ENCODE data around the gene HOXA10. TPM values are rescaled to one million over a fixed set of nuclear protein-coding genes. Genes with fewer than 3 reads are reported as not detected.

The HOXA10 gene
- total and polyA plus RNA-seq, 2 experiments from 2014 or later, result 7.7 to 15.1 TPM

- H2AFZ ChIP-seq, result no peak overlapping the region
- 11% methylated on average over 29 of the region's 29 CpGs for WGBS (ENCODE audit: low lambda C conversion rate, missing lambda C conversion rate)
- no peak for TF ChIP-seq EZH2phosphoT487 (IDR thresholded peaks at IDR 0.05; ENCODE audit: low read depth, severe bottlenecking, unreplicated experiment)
- TF ChIP-seq EZH2 (IDR thresholded peaks at IDR 0.05; ENCODE audit: borderline replicate concordance), result peak; percentile 85
- H3K4me3 ChIP-seq, result peak overlapping the region; percentile 25
- peak overlapping the region; percentile 36 for H3K27ac ChIP-seq
- H3K79me2 ChIP-seq, result peaks cover 84% of the 10 kb centered on the region
- no peaks in the 10 kb centered on the region for H3K9me2 ChIP-seq (replicated peaks; ENCODE audit: insufficient read depth)
- peaks cover 80% of the 10 kb centered on the region for H3K27me3 ChIP-seq
- no peaks in the 10 kb centered on the region for H3K9me3 ChIP-seq (ENCODE audit: low read depth)
- peak overlapping the region; percentile 96 for H3K4me2 ChIP-seq
- no peaks in the 10 kb centered on the region for H3K4me1 ChIP-seq (ENCODE audit: insufficient read depth)
- H4K20me1 ChIP-seq (ENCODE audit: insufficient read depth, poor library complexity, severe bottlenecking), result peaks cover 36% of the 10 kb centered on the region
- no peak for DNase-seq (ENCODE audit: low spot score)
- no peaks in the 10 kb centered on the region for H3K36me3 ChIP-seq (replicated peaks; ENCODE audit: insufficient read depth, low read depth)
Measured at GRCh38 chr7:27198138-27198841, 24.2 kb upstream of the HOXA10 start.

GRCh38 chr7:27197137-27198042 is 23.3 kb upstream of the HOXA10 start:
- H3K4me1 ChIP-seq (ENCODE audit: insufficient read depth), result peaks cover 5% of the 10 kb centered on the region
- DNase-seq (ENCODE audit: low spot score), result no peak
- H3K4me2 ChIP-seq, result peak overlapping the region; percentile 96
- TF ChIP-seq EZH2 (IDR thresholded peaks at IDR 0.05; ENCODE audit: borderline replicate concordance), result no peak
- TF ChIP-seq CTCF (IDR thresholded peaks at IDR 0.05; ENCODE audit: poor library complexity), result no peak
- TF ChIP-seq EZH2phosphoT487 (IDR thresholded peaks at IDR 0.05; ENCODE audit: low read depth, severe bottlenecking, unreplicated experiment), result peak; percentile 45
- peak overlapping the region; percentile 6 for H3K27ac ChIP-seq
- no peak overlapping the region for H2AFZ ChIP-seq
- no peaks in the 10 kb centered on the region for H3K36me3 ChIP-seq (replicated peaks; ENCODE audit: insufficient read depth, low read depth)
- no peaks in the 10 kb centered on the region for H3K9me3 ChIP-seq (ENCODE audit: low read depth)
- peaks cover 80% of the 10 kb centered on the region for H3K27me3 ChIP-seq
- H4K20me1 ChIP-seq (ENCODE audit: insufficient read depth, poor library complexity, severe bottlenecking), result peaks cover 36% of the 10 kb centered on the region
- WGBS (ENCODE audit: low lambda C conversion rate, missing lambda C conversion rate), result 19% methylated on average over 18 of the region's 18 CpGs
- H3K9me2 ChIP-seq (replicated peaks; ENCODE audit: insufficient read depth), result no peaks in the 10 kb centered on the region
- H3K79me2 ChIP-seq, result peaks cover 85% of the 10 kb centered on the region
- H3K4me3 ChIP-seq, result peak overlapping the region; percentile 25

GRCh38 chr7:27196287-27196767 is 22.2 kb upstream of the HOXA10 start:
- H2AFZ ChIP-seq, result no peak overlapping the region
- H3K79me2 ChIP-seq, result peaks cover 86% of the 10 kb centered on the region
- H3K36me3 ChIP-seq (replicated peaks; ENCODE audit: insufficient read depth, low read depth), result no peaks in the 10 kb centered on the region
- peak overlapping the region; percentile 9 for H3K27ac ChIP-seq
- peak overlapping the region; percentile 96 for H3K4me2 ChIP-seq
- peak; percentile 89 for DNase-seq (ENCODE audit: low spot score)
- H4K20me1 ChIP-seq (ENCODE audit: insufficient read depth, poor library complexity, severe bottlenecking), result peaks cover 36% of the 10 kb centered on the region
- H3K4me3 ChIP-seq, result peak overlapping the region; percentile 25
- WGBS (ENCODE audit: low lambda C conversion rate, missing lambda C conversion rate), result 2% methylated on average over 6 of the region's 6 CpGs
- peaks cover 9% of the 10 kb centered on the region for H3K4me1 ChIP-seq (ENCODE audit: insufficient read depth)
- no peaks in the 10 kb centered on the region for H3K9me3 ChIP-seq (ENCODE audit: low read depth)
- TF ChIP-seq CTCF (IDR thresholded peaks at IDR 0.05; ENCODE audit: poor library complexity), result peak; percentile 91
- no peak for TF ChIP-seq EZH2 (IDR thresholded peaks at IDR 0.05; ENCODE audit: borderline replicate concordance)
- TF ChIP-seq EZH2phosphoT487 (IDR thresholded peaks at IDR 0.05; ENCODE audit: low read depth, severe bottlenecking, unreplicated experiment), result no peak
- H3K9me2 ChIP-seq (replicated peaks; ENCODE audit: insufficient read depth), result no peaks in the 10 kb centered on the region
- H3K27me3 ChIP-seq, result peaks cover 80% of the 10 kb centered on the region
